ENCODE data around the gene FAM241B.

Gene FAM241B

GRCh38 chr10:69662173-69662877 is 32.3 kb downstream of the FAM241B start:
- H3K9me2 ChIP-seq (replicated peaks; ENCODE audit: insufficient read depth, low read length), result no peaks in the 10 kb centered on the region
- no peak overlapping the region for H2AFZ ChIP-seq (ENCODE audit: low read depth, low read length, severe bottlenecking)
- no peaks in the 10 kb centered on the region for H3K27me3 ChIP-seq (ENCODE audit: low read length)
- no peak overlapping the region for H3K27ac ChIP-seq (ENCODE audit: low read depth, low read length)
- no peak overlapping the region for H3K9ac ChIP-seq (ENCODE audit: low read length)
- H3K36me3 ChIP-seq (ENCODE audit: low read length), result no peaks in the 10 kb centered on the region
- TF ChIP-seq EZH2phosphoT487 (conservative IDR thresholded peaks at IDR 0.05; ENCODE audit: low read length), result no peak
- no peak for TF ChIP-seq CTCF (IDR thresholded peaks at IDR 0.05; ENCODE audit: insufficient read depth, low read length, poor library complexity, severe bottlenecking)
- H3K4me2 ChIP-seq (ENCODE audit: low read depth, low read length, poor library complexity, severe bottlenecking), result no peak overlapping the region
- H4K20me1 ChIP-seq (ENCODE audit: low read depth, low read length), result no peaks in the 10 kb centered on the region
- H3F3A ChIP-seq (ENCODE audit: insufficient read depth), result no peaks in the 10 kb centered on the region
- no peak overlapping the region for H3K4me3 ChIP-seq (ENCODE audit: insufficient read depth, low read length, poor library complexity, severe bottlenecking)
- H3K79me2 ChIP-seq (ENCODE audit: insufficient read depth, low read length), result no peaks in the 10 kb centered on the region
- H3K9me3 ChIP-seq (ENCODE audit: insufficient read depth, low read length), result no peaks in the 10 kb centered on the region

DNA sequence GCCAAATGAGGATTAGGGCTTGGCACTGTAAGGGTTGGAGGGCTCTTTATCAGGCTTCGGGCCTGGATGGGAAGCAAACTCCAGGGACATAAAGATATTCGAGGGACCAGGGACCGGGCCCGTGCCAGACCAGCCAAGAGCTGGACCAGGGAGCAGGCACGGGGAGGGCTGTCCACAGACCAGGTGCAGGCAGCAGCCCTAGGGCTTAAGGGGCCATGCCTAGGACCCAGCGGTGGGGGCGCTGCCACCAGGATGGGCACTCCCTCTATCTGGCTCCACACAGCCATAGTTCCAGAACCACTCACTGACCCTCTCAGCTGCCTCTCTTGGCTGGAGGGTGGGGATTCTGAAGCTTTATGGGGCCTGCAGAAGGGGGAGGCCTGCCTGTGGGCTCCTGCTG is 32.9 kb downstream of the FAM241B start:
- Histone ChIP-seq H3K9me3 (ENCODE audit: insufficient read depth, low read length) (no peaks in the 10 kb centered on the region), H3F3A (ENCODE audit: insufficient read depth) (no peaks in the 10 kb centered on the region), H3K9ac (ENCODE audit: low read length) (no peak overlapping the region), H3K79me2 (ENCODE audit: insufficient read depth, low read length) (no peaks in the 10 kb centered on the region), H3K27me3 (ENCODE audit: low read length) (no peaks in the 10 kb centered on the region), H3K9me2 (replicated peaks; ENCODE audit: insufficient read depth, low read length) (no peaks in the 10 kb centered on the region), H3K36me3 (ENCODE audit: low read length) (no peaks in the 10 kb centered on the region), H3K4me3 (ENCODE audit: insufficient read depth, low read length, poor library complexity, severe bottlenecking) (no peak overlapping the region), H3K4me2 (ENCODE audit: low read depth, low read length, poor library complexity, severe bottlenecking) (no peak overlapping the region), H4K20me1 (ENCODE audit: low read depth, low read length) (no peaks in the 10 kb centered on the region), H2AFZ (ENCODE audit: low read depth, low read length, severe bottlenecking) (no peak overlapping the region), H3K27ac (ENCODE audit: low read depth, low read length) (no peak overlapping the region)
- TF ChIP-seq CTCF (IDR thresholded peaks at IDR 0.05; ENCODE audit: insufficient read depth, low read length, poor library complexity, severe bottlenecking) (no peak), EZH2phosphoT487 (conservative IDR thresholded peaks at IDR 0.05; ENCODE audit: low read length) (no peak)

- no peaks in the 10 kb centered on the region for H3F3A ChIP-seq (ENCODE audit: insufficient read depth)
- no peak for TF ChIP-seq CTCF (IDR thresholded peaks at IDR 0.05; ENCODE audit: insufficient read depth, low read length, poor library complexity, severe bottlenecking)
- no peaks in the 10 kb centered on the region for H4K20me1 ChIP-seq (ENCODE audit: low read depth, low read length)
- H3K36me3 ChIP-seq (ENCODE audit: low read length), result no peaks in the 10 kb centered on the region
- no peak overlapping the region for H3K27ac ChIP-seq (ENCODE audit: low read depth, low read length)
- H3K4me2 ChIP-seq (ENCODE audit: low read depth, low read length, poor library complexity, severe bottlenecking), result no peak overlapping the region
- no peak overlapping the region for H3K9ac ChIP-seq (ENCODE audit: low read length)
- no peaks in the 10 kb centered on the region for H3K9me2 ChIP-seq (replicated peaks; ENCODE audit: insufficient read depth, low read length)
- H3K4me3 ChIP-seq (ENCODE audit: insufficient read depth, low read length, poor library complexity, severe bottlenecking), result no peak overlapping the region
- no peak overlapping the region for H2AFZ ChIP-seq (ENCODE audit: low read depth, low read length, severe bottlenecking)
- H3K9me3 ChIP-seq (ENCODE audit: insufficient read depth, low read length), result no peaks in the 10 kb centered on the region
- H3K79me2 ChIP-seq (ENCODE audit: insufficient read depth, low read length), result no peaks in the 10 kb centered on the region
- no peaks in the 10 kb centered on the region for H3K27me3 ChIP-seq (ENCODE audit: low read length)
These were observed 33.4 kb downstream of the FAM241B start for GRCh38 chr10:69663369-69663947.
